Measurements from ENCODE around the gene SIN3A. TPM values are rescaled to one million over a fixed set of nuclear protein-coding genes. Genes with fewer than 3 reads are reported as not detected.
"Not testable (repeated sequence)": the region's sequence is repeated elsewhere in the genome, so short reads cannot be mapped to it uniquely, and the experiment has no call there.

Gene SIN3A
- total RNA-seq, 4 donors from 2014 or later: 31.5 to 53.6 (median 35.2) TPM

DNA sequence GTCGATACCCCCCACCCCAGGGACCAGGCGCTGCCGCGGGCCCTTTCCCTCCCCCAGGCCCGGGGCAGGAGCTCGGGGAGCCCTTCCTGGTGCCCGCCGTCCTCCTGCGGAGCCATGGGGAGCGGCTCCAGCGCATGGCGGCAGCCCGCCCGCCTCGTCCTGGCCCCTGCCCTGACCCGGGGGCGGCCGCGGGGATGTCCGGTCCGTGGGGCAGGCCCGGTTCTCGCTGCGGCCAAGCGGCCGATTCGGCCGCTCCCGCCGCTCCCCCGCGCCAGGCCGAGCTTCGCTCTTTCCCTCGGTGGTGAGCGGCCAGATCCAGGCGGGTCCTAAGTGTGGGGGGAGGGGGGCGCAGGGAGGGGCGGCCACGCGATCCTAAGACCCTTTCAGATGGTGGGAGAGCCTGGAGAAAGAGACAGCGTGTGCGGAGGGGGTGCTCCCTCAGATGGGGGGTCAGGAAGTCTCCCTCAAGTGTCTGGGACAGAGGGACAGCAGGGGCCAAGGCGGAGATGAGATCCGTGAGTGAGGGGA, 103.4 kb downstream of the SIN3A start:
- no peaks in the 10 kb centered on the region for H3K36me3 ChIP-seq
- no peaks in the 10 kb centered on the region for H3K27me3 ChIP-seq
- H3K9me3 ChIP-seq: peaks cover 0 to 26% (median 0%) of the 10 kb centered on the region in 4 donors
- DNase-seq: no peak
- peak overlapping the region; percentile 61 to 81 (median 66) for H3K27ac ChIP-seq
- no peak for TF ChIP-seq POLR2A (IDR thresholded peaks at IDR 0.05)
- TF ChIP-seq, protein P1, sequence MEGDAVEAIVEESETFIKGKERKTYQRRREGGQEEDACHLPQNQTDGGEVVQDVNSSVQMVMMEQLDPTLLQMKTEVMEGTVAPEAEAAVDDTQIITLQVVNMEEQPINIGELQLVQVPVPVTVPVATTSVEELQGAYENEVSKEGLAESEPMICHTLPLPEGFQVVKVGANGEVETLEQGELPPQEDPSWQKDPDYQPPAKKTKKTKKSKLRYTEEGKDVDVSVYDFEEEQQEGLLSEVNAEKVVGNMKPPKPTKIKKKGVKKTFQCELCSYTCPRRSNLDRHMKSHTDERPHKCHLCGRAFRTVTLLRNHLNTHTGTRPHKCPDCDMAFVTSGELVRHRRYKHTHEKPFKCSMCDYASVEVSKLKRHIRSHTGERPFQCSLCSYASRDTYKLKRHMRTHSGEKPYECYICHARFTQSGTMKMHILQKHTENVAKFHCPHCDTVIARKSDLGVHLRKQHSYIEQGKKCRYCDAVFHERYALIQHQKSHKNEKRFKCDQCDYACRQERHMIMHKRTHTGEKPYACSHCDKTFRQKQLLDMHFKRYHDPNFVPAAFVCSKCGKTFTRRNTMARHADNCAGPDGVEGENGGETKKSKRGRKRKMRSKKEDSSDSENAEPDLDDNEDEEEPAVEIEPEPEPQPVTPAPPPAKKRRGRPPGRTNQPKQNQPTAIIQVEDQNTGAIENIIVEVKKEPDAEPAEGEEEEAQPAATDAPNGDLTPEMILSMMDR (IDR thresholded peaks at IDR 0.05): no peak
- peak overlapping the region; percentile 56 to 89 (median 73) for H3K4me3 ChIP-seq
- H3K4me1 ChIP-seq: peaks cover 0 to 18% (median 8%) of the 10 kb centered on the region in 4 donors

DNA sequence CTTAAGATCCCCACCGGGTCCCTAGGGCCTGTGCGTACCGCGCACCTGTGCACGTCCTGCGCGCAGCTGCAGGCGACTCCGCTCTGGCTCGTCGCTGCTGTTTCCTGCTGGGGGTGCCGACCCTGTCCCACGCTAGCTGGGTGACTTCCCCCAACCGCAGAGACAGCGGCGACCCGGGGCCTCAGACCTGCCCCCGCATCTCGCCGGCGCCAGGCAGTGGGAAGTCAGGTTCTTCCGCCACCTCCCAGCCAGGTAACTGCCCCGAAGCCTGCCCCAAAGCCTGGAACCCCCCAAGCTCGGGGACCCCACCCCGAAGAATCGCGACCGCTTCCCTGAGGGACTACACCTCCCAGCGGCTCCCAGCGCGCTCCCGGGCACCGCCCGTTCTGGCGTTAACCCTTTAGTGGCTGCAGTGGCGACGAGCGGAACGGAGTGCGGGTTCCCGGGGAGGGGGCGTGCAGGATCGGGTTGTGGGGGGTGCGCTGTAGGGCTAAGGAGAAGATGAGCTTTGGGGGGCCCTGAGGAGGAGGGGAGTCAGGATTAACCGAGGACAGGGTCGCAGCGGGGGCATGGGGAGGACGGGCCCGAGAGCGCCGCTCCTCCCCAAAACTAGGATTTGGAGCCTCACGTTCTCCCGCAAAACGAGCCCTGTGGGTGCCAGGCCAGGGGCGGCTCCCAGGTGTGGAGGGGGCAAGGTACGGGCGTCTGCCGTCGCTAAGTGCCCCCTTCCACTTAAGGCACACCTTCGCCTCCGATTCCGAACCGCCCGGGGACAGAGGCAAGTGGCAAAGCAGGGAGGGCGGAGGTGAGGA, 104.1 kb downstream of the SIN3A start:
- Histone ChIP-seq H3K4me3 (peak overlapping the region; percentile 56 to 89 (median 73)), H3K9me3 (peaks cover 0 to 26% (median 0%) of the 10 kb centered on the region in 4 donors), H3K27me3 (no peaks in the 10 kb centered on the region), H3K27ac (peak overlapping the region; percentile 61 to 81 (median 66)), H3K4me1 (peaks cover 0 to 18% (median 8%) of the 10 kb centered on the region in 4 donors), H3K36me3 (no peaks in the 10 kb centered on the region)
- peak; percentile 80 to 90 (median 83) for DNase-seq
- TF ChIP-seq, protein P1 (IDR thresholded peaks at IDR 0.05): no peak
- TF ChIP-seq POLR2A (IDR thresholded peaks at IDR 0.05): no peak

DNA sequence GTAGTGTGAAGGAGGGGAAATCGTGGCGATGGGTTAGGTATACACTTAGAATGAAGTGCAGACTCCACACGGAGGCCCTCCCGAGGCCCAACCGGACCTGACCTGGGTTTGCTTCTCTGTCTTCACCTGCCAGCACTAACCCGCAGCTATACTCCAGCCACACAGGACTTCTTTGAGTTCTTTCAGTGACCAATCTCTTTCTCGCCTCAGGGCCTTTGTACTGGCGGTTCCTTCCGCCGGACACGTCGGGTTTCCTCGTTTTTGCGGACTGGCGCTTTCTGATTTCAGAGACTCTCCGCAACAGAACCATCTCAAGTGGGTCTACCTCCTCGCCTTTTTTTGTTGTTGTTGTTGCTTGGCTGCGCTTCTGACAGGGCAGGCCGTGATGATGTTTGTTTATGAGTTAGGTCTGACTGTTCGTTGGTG, 104.7 kb downstream of the SIN3A start, which contains the start of gene NEIL1:
Gene NEIL1 (plus strand): TSS at position 244 of the 426 bp plus-strand sequence. CDS start 1,867 bp downstream, outside the sequence.
- Histone ChIP-seq H3K9me3 (peaks cover 0 to 26% (median 0%) of the 10 kb centered on the region in 4 donors), H3K27me3 (no peaks in the 10 kb centered on the region), H3K4me1 (peaks cover 0 to 18% (median 8%) of the 10 kb centered on the region in 4 donors), H3K27ac (peak within 1 kb of the TSS; percentile 61 to 81 (median 66)), H3K36me3 (no peaks in the 10 kb centered on the region), H3K4me3 (peak within 1 kb of the TSS; percentile 56 to 89 (median 73))
- no peak for DNase-seq
- TF ChIP-seq, protein P1 (IDR thresholded peaks at IDR 0.05): no peak
- no peak for TF ChIP-seq POLR2A (IDR thresholded peaks at IDR 0.05)

DNA sequence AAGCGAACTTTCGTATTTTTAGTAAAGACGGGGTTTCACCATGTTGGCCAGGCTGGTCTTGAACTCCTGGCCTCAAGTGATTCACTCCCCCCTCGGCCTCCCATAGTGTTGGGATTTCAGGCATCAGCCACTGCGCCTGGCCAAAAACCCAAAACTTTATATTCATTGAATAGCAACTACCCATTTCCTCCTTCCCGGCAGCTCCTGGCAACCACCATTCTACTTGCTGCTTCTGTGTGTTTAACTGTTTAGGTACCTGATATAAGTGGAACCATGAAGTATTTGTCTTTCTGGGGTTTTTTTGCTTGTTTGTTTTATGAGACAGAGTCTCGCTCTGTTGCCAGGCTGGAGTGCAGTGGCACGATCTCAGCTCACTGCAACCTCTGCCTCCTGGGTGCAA, 107.5 kb downstream of the SIN3A start:
- Histone ChIP-seq H3K4me1 (peaks cover 0 to 14% (median 5%) of the 10 kb centered on the region in 4 donors), H3K36me3 (peaks cover 0 to 22% (median 0%) of the 10 kb centered on the region in 3 donors)
- not testable (repeated sequence) for DNase-seq, H3K27ac ChIP-seq, H3K9me3 ChIP-seq, H3K27me3 ChIP-seq, H3K4me3 ChIP-seq

DNA sequence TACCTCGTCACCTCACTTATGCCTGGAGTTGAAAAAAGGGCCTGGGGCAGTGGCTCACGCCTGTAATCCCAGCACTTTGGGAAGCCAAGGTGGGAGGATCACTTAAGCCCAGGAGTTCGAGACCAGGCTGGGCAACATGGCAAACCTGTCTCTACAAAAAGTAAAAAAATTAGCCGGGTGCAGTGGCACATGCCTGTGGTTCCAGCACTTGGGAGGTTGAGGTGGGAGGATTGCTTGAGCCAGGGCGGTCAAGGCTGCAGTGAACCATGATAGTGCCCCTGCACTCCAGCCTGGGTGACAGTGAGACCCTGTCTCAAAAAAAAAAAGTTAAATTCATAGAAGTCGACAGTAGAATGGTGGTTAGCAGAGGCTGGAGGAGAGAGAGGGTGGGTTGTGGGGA, 109.3 kb downstream of the SIN3A start:
- H3K27ac ChIP-seq: no peak overlapping the region
- no peaks in the 10 kb centered on the region for H3K27me3 ChIP-seq
- DNase-seq: no peak
- no peaks in the 10 kb centered on the region for H3K9me3 ChIP-seq
- peaks cover 0 to 7% (median 2%) of the 10 kb centered on the region in 4 donors for H3K4me1 ChIP-seq
- H3K4me3 ChIP-seq: no peak overlapping the region
- TF ChIP-seq, protein P1 (IDR thresholded peaks at IDR 0.05): no peak
- no peak for TF ChIP-seq POLR2A (IDR thresholded peaks at IDR 0.05)
- H3K36me3 ChIP-seq: peaks cover 0 to 25% (median 0%) of the 10 kb centered on the region in 3 donors

All from Peyer's patch (tissue), 4 donors.